DMS53 treated with DMSO at 0.1 percent for 48 hours (cell line): Measurements from ENCODE around the gene ENO4.

Experiments used
- DNase-seq: peaks from one replicate; lab custom pipeline; 2025; ENCODE audit not compliant: unreplicated experiment; lab: John Stamatoyannopoulos, UW

ENO4 gene

GRCh38 chr10:116849248-116850057, at the start of gene ENO4:
TSS of gene ENO4 (plus strand) at chr10:116849499. CDS start at chr10:116849567, 68 bp downstream.
- DNase-seq, result peak; percentile 91

- no peak for DNase-seq
Measured at GRCh38 chr10:116800286-116800929, 48.9 kb upstream of the ENO4 start.

- no peak for DNase-seq
Measured at GRCh38 chr10:116801658-116802057, 47.6 kb upstream of the ENO4 start.

- DNase-seq, result no peak
Measured at GRCh38 chr10:116802474-116802873, 46.8 kb upstream of the ENO4 start.

- DNase-seq, result no peak
Measured at GRCh38 chr10:116802876-116803275, 46.4 kb upstream of the ENO4 start.

- DNase-seq, result no peak
Measured at GRCh38 chr10:116803451-116804249, 45.6 kb upstream of the ENO4 start.

GRCh38 chr10:116808706-116809105, 40.6 kb upstream of the ENO4 start:
- DNase-seq, result no peak

- peak; percentile 41 for DNase-seq
Measured at GRCh38 chr10:116809483-116810119, 39.7 kb upstream of the ENO4 start.

- no peak for DNase-seq
Measured at GRCh38 chr10:116810120-116810500, 39.2 kb upstream of the ENO4 start.

- DNase-seq, result no peak
Measured at GRCh38 chr10:116810895-116811294, 38.4 kb upstream of the ENO4 start.

- no peak for DNase-seq
Measured at GRCh38 chr10:116811691-116812090, 37.6 kb upstream of the ENO4 start.

- DNase-seq, result no peak
Measured at GRCh38 chr10:116815641-116816415, 33.5 kb upstream of the ENO4 start.

GRCh38 chr10:116817178-116817577, 32.1 kb upstream of the ENO4 start:
- no peak for DNase-seq

- DNase-seq, result no peak
Measured at GRCh38 chr10:116817780-116818343, 31.4 kb upstream of the ENO4 start.

- DNase-seq, result no peak
Measured at GRCh38 chr10:116819999-116820677, 29.2 kb upstream of the ENO4 start.

GRCh38 chr10:116825901-116826300, 23.4 kb upstream of the ENO4 start:
- DNase-seq, result no peak

- no peak for DNase-seq
Measured at GRCh38 chr10:116826803-116827202, 22.5 kb upstream of the ENO4 start.

GRCh38 chr10:116827214-116827671, 22.1 kb upstream of the ENO4 start:
- DNase-seq, result no peak

GRCh38 chr10:116828116-116828515, 21.2 kb upstream of the ENO4 start:
- no peak for DNase-seq
